K562 treated with DMSO at 1 percent for 12 hours (cell line): Measurements from ENCODE around the gene OR5V1. TPM values are rescaled to one million over a fixed set of nuclear protein-coding genes. Genes with fewer than 3 reads are reported as not detected.

Experiments
- total RNA-seq: library from RNA; unstranded; fragments of 300-600 nt; gene quantifications from 2 replicates; pipeline ENCODE4 v1.2.3, GENCODE V29; 2022; ENCODE audit not compliant: insufficient read depth

OR5V1 gene
- not detected in 2 replicates for total RNA-seq

GRCh38 chr6:29368765-29369164 is at the start of gene OR5V1:
OR5V1 (minus strand) TSS chr6:29368865; CDS start chr6:29356195, 12,670 bp downstream.

GRCh38 chr6:29414588-29414987 is 45.9 kb upstream of the OR5V1 start, which contains the start of gene OR12D1:
OR12D1 (plus strand) TSS chr6:29414928.

GRCh38 chr6:29395331-29395730 is 26.7 kb upstream of the OR5V1 start, which contains the start of gene OR12D2:
OR12D2 (plus strand) TSS chr6:29395631; CDS start chr6:29396700, 1,069 bp downstream.

DNA sequence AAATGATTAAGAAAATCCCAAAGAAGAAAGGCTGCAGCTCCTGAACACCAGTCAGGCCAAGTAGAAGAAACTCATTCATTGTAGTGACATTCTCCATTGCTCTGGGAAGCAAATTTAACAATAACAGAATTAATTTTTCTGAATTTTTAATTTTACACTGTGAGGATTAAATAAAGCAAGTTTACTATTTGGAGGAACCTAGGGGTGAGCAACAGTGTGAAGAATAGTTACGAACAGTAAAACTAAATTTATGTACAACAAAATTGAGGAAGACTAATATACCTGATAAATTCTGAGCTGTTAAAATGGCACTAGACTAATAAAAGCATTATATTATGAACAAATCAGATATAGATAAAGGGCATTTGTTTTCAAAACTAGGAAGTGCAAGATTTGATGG is 6.5 kb upstream of the OR5V1 start, which contains the start of gene OR12D3:
TSS of gene OR12D3 (minus strand) at position 101 of the 400 bp plus-strand sequence. CDS start at position 97, 4 bp downstream.

Other genes with a start within 250 kb of the OR5V1 start
- gene OR2J2, start 198.0 kb downstream of the OR5V1 start, total RNA-seq = not detected in 2 replicates
- gene OR14J1, start 67.2 kb downstream of the OR5V1 start, total RNA-seq = not detected in 2 replicates
- gene OR12D3, start 6.4 kb upstream of the OR5V1 start, total RNA-seq = not detected in 2 replicates
- gene OR12D2, start 26.8 kb upstream of the OR5V1 start, total RNA-seq = not detected in 2 replicates
- not detected in 2 replicates for gene OR12D1, start 46.1 kb upstream of the OR5V1 start, total RNA-seq
- gene OR10C1, start 70.4 kb upstream of the OR5V1 start, total RNA-seq = not detected in 2 replicates
- gene OR11A1, start 88.2 kb upstream of the OR5V1 start, total RNA-seq = not detected in 2 replicates
- not detected in 2 replicates for gene OR2H1, start 88.3 kb upstream of the OR5V1 start, total RNA-seq
- gene MAS1L, start 119.1 kb upstream of the OR5V1 start, total RNA-seq = not detected in 2 replicates
- not detected in 2 replicates for gene UBD, start 190.9 kb upstream of the OR5V1 start, total RNA-seq
- gene OR2H2, start 216.3 kb upstream of the OR5V1 start, total RNA-seq = not detected in 2 replicates